Stimulated activated CD8-positive, alpha-beta memory T cell treated with anti-CD3 and anti-CD28 coated beads, Interleukin-7, amount 100 ng/mL, for 48 hours (primary cell): ENCODE results near the gene KRTAP4-1.
"Not testable (repeated sequence)": the region's sequence is repeated elsewhere in the genome, so short reads cannot be mapped to it uniquely, and the experiment has no call there.

Experiments
- DNase-seq, 2 donors: peaks; one replicate each; pipeline ENCODE4 v3.0.0-alpha.2; 2020; ENCODE audit warnings: low read depth in 1 of 2; ENCODE audit errors: extremely low read depth in 1 of 2

The KRTAP4-1 gene

GRCh38 chr17:41176744-41177387 lies 7.8 kb downstream of the KRTAP4-1 start:
- DNase-seq, result no peak

- no peak for DNase-seq
These were observed 12.8 kb downstream of the KRTAP4-1 start for GRCh38 chr17:41171886-41172285.

GRCh38 chr17:41168121-41168520 lies 16.6 kb downstream of the KRTAP4-1 start, which contains the start of gene KRTAP4-3:
TSS of gene KRTAP4-3 (minus strand) at chr17:41168221. CDS start at chr17:41168172, 49 bp downstream.
- DNase-seq, result no peak

- no peak for DNase-seq
These were observed 17.1 kb downstream of the KRTAP4-1 start for GRCh38 chr17:41167561-41167960.

GRCh38 chr17:41163828-41164227 lies 20.9 kb downstream of the KRTAP4-1 start:
- DNase-seq, result no peak

- DNase-seq, result no peak
These were observed 24.1 kb downstream of the KRTAP4-1 start, which contains the start of gene KRTAP4-4 for GRCh38 chr17:41160648-41161047. TSS of gene KRTAP4-4 (minus strand) at chr17:41160748. CDS start at chr17:41160691, 57 bp downstream.

GRCh38 chr17:41160190-41160589 lies 24.5 kb downstream of the KRTAP4-1 start:
- not testable (repeated sequence) for DNase-seq

GRCh38 chr17:41153856-41154255 lies 30.9 kb downstream of the KRTAP4-1 start:
- DNase-seq, result no peak

GRCh38 chr17:41151525-41151924 lies 33.2 kb downstream of the KRTAP4-1 start:
- no peak for DNase-seq

- no peak for DNase-seq
These were observed 34.7 kb downstream of the KRTAP4-1 start for GRCh38 chr17:41150026-41150425.

GRCh38 chr17:41149652-41149985 lies 35.1 kb downstream of the KRTAP4-1 start, which contains the start of gene KRTAP4-5:
TSS of gene KRTAP4-5 (minus strand) at chr17:41149825. CDS start at chr17:41149767, 58 bp downstream.
- no peak for DNase-seq

- not testable (repeated sequence) for DNase-seq
These were observed 35.6 kb downstream of the KRTAP4-1 start for GRCh38 chr17:41148971-41149651.

- no peak for DNase-seq
These were observed 37.0 kb downstream of the KRTAP4-1 start for GRCh38 chr17:41147531-41148204.

GRCh38 chr17:41145261-41145660 lies 39.5 kb downstream of the KRTAP4-1 start:
- DNase-seq, result no peak

GRCh38 chr17:41144846-41145245 lies 39.9 kb downstream of the KRTAP4-1 start:
- no peak for DNase-seq

GRCh38 chr17:41141361-41141760 lies 43.4 kb downstream of the KRTAP4-1 start:
- no peak for DNase-seq

GRCh38 chr17:41140360-41141131 lies 44.2 kb downstream of the KRTAP4-1 start, which contains the start of gene KRTAP4-6:
TSS of gene KRTAP4-6 (minus strand) at chr17:41140544. CDS start at chr17:41140487, 57 bp downstream.
- no peak for DNase-seq

GRCh38 chr17:41139865-41140264 lies 44.8 kb downstream of the KRTAP4-1 start:
- not testable (repeated sequence) for DNase-seq
